Fibroblast of mammary gland (primary cell): ENCODE results near the gene TTC28.
"Not testable (repeated sequence)": the region's sequence is repeated elsewhere in the genome, so short reads cannot be mapped to it uniquely, and the experiment has no call there.

Experiments
- DNase-seq: peaks from one replicate; pipeline ENCODE4 v3.0.0-alpha.2; 2010; ENCODE audit warnings: low read depth
- H3K4me3 ChIP-seq: 2 replicates; pipeline ENCODE4 v1.5.1; 2011; ENCODE audit warnings: low read depth, mild to moderate bottlenecking, low read length, moderate library complexity; ENCODE audit not compliant: control insufficient read depth
- TF ChIP-seq, protein P1 (sequence below): conservative IDR thresholded peaks from 2 replicates; pipeline ENCODE4 v1.5.1; 2011; ENCODE audit warnings: low read depth, low read length, inconsistent platforms; ENCODE audit not compliant: control insufficient read depth, insufficient read depth

Gene TTC28

DNA sequence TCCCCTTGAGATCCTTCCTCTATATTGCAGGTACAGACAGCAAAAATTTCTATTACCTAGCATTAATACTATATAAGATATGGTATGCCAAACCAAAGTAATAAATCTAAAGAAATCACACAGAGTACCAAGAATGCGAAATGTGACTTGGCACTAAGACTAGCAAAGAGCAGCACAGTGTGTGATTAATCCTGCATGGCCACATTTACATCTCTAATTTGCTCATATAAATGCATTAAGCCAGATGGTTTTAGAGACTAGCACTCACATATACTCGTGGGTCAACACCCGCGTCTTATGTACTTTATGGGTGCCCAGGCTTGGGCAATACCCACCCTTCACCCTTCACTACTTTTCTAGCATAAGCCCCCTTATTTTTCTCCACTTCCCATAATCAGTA is 213.2 kb downstream of the TTC28 start:
- no peak for DNase-seq
- TF ChIP-seq, protein P1, sequence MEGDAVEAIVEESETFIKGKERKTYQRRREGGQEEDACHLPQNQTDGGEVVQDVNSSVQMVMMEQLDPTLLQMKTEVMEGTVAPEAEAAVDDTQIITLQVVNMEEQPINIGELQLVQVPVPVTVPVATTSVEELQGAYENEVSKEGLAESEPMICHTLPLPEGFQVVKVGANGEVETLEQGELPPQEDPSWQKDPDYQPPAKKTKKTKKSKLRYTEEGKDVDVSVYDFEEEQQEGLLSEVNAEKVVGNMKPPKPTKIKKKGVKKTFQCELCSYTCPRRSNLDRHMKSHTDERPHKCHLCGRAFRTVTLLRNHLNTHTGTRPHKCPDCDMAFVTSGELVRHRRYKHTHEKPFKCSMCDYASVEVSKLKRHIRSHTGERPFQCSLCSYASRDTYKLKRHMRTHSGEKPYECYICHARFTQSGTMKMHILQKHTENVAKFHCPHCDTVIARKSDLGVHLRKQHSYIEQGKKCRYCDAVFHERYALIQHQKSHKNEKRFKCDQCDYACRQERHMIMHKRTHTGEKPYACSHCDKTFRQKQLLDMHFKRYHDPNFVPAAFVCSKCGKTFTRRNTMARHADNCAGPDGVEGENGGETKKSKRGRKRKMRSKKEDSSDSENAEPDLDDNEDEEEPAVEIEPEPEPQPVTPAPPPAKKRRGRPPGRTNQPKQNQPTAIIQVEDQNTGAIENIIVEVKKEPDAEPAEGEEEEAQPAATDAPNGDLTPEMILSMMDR = no peak
- no peak overlapping the region for H3K4me3 ChIP-seq

DNA sequence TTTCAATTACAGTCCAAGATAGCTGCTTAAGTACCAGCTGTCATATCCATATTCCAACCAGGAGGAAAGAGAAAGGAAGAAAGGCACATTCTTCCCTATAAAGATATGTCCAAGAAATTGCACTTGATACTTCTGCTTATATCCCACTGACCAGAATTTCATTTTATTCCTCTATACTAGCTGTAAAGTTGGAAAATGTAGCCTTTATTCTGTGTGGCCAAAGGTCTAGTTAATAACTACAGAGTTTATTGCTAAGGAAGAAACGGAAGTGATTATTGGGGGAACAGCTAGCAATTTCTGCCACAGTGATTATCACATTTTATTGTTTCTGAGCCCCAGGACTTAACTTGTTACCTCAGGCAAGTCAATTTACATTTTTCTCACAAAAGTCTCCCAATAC is 213.8 kb downstream of the TTC28 start:
- TF ChIP-seq, protein P1 = no peak
- no peak for DNase-seq
- H3K4me3 ChIP-seq = no peak overlapping the region

DNA sequence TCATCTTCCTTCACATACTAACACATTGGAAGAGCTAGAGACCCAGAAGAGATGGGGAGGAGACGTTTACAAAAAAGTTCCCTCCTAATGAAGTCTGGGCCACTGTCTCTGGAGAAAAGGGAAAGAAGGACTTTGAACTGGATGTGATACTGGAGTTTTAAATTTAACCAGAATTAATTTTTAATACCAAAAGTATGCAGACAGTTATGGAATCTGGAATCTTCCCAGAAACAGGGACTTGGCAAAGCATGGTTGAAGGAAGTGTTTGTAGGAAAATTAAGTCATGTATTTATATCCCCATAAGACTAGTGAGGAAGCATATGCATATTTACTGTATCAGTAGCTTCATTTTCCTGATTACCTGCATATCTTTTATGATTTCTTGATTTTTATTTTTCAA is 215.5 kb downstream of the TTC28 start:
- no peak for DNase-seq
- no peak overlapping the region for H3K4me3 ChIP-seq
- TF ChIP-seq, protein P1 = no peak

DNA sequence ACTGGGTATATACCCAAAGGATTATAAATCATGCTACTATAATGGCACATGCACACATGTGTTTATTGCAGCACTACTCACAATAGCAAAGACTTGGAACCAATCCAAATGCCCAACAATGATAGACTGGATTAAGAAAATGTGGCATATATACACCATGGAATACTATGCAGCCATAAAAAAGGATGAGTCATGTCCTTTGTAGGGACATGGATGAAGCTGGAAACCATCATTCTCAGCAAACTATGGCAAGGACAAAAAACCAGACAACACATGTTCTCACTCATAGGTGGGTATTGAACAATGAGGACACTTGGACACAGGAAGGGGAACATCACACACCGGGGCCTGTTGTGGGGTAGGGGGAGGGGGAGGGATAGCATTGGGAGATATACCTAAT is 216.2 kb downstream of the TTC28 start:
- DNase-seq, H3K4me3 ChIP-seq: not testable (repeated sequence)

DNA sequence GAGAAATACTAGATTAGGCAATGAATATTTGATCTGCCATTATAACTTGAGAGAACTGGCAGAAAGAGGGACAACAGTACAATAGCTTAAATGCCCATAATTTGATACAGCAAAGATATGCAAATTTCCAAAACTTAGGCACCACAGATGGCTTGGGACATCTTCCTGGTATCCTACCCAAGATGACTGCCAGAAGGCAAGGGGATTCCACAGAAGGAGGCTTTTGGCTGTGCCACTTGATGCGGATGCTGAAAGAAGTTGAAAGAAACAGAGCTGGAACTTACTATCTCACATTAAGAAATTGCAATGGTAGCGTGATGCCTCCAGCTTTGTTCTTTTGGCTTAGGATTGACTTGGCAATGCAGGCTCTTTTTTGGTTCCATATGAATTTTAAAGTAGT is 216.7 kb downstream of the TTC28 start:
- TF ChIP-seq, protein P1 = no peak
- no peak overlapping the region for H3K4me3 ChIP-seq
- no peak for DNase-seq

DNA sequence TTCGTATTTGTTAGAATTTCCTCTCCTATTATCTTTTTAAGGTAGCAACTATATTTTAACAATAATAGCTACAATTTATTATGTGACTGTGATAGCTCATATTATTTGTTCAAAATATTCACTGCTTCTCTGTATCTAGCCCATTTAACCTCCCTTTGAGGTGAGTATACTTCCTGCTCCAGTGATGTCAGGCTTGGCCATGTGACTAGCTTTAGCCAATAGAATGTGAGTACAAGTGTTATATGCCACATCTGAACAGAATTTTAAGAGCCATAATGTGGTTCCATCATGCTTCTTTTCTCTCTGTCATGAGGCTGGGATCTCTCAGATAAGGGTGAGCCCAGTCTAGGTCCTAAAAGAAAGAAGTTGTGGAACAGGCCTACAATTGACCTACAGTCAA is 217.6 kb downstream of the TTC28 start:
- TF ChIP-seq, protein P1 = no peak
- DNase-seq = no peak
- no peak overlapping the region for H3K4me3 ChIP-seq

DNA sequence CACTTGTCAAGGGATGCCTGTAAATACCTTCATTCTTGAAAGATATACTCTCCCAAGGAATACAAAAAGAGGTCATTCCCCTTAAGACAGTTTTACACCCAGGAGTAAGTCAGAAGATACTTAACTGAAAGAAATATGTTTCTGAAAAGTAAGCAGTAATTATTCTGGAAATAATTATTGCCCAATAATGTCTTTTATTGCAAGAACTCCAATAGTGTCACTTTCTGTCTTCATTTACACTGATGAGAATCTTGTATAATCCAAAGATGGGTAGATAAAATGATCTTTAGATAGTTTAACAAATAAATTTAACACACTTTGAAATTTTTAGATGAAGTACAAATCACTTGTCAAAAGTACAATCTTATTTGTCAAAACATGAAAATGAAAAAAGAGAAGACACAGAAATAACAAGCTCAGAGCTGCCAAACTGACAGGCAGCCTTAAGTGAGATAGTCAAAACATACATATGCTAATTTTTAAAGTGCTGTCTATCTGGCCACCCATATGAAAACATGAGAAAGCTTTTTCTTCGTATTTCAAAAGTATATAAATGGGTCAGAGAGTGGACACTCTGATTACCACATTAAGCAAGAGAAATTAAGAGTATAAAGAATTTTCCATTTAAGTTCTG is 225.1 kb downstream of the TTC28 start:
- no peak for DNase-seq
- no peak overlapping the region for H3K4me3 ChIP-seq
- TF ChIP-seq, protein P1 = no peak

DNA sequence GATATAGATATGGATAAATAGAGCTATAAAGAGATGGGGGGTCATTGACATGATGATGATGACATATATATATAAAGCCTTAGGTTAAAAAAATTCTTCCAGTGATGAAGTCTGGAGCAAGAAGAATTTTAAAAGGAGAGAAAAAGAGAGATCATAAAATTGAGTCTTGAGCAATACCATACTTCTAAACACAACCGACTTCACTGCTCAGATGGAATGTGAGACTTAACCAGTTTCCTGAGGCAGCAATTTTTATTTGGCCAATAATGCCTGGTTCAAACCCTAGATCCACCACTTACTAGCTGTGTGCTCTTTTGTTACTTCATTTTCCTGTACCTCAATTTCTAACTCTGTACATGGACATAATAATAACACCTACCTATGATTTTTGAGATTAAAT is 229.5 kb downstream of the TTC28 start:
- TF ChIP-seq, protein P1 = no peak
- no peak overlapping the region for H3K4me3 ChIP-seq
- no peak for DNase-seq
